KMS-11 (cell line): Measurements from ENCODE around the gene IMMP2L.

Source experiments
- H2AFZ ChIP-seq: fragments of 200-600 bp; sonication (generic); 2 replicates; pipeline ENCODE4 v1.6.1; 2016; ENCODE audit warnings: antibody characterized with exemption, mixed run types, low read depth
- H3K27ac ChIP-seq: fragments of 200-600 bp; sonication (generic); 2 replicates; pipeline ENCODE4 v1.6.1; 2016; ENCODE audit warnings: mild to moderate bottlenecking, mixed run types
- H3K27me3 ChIP-seq: fragments of 200-600 bp; sonication (generic); 2 replicates; pipeline ENCODE4 v1.6.1; 2017; ENCODE audit warnings: mild to moderate bottlenecking, low read depth, mixed run types, moderate library complexity; ENCODE audit not compliant: insufficient read depth
- H3K36me3 ChIP-seq: fragments of 200-600 bp; sonication (generic); 2 replicates; pipeline ENCODE4 v1.6.1; 2017; ENCODE audit warnings: mild to moderate bottlenecking, mixed run types; ENCODE audit not compliant: insufficient read depth
- H3K4me1 ChIP-seq: fragments of 200-600 bp; sonication (generic); 2 replicates; pipeline ENCODE4 v1.6.1; 2016; ENCODE audit warnings: mild to moderate bottlenecking, low read depth, mixed run types; ENCODE audit not compliant: poor library complexity, severe bottlenecking
- H3K4me2 ChIP-seq: fragments of 200-600 bp; sonication (generic); 2 replicates; pipeline ENCODE4 v1.7.0; 2016; ENCODE audit warnings: mild to moderate bottlenecking, mixed run types
- H3K4me3 ChIP-seq: fragments of 200-600 bp; sonication (generic); IDR thresholded peaks from 2 replicates; pipeline ENCODE4 v1.6.1; 2017; ENCODE audit warnings: low read depth, low read length, mixed read lengths; ENCODE audit not compliant: insufficient read depth
- H3K79me2 ChIP-seq: fragments of 200-600 bp; sonication (generic); 2 replicates; pipeline ENCODE4 v1.6.1; 2016; ENCODE audit warnings: low read depth, mixed run types; ENCODE audit not compliant: insufficient read depth
- H3K9ac ChIP-seq: fragments of 200-600 bp; sonication (generic); 2 replicates; pipeline ENCODE4 v1.6.1; 2016; ENCODE audit warnings: mild to moderate bottlenecking, mixed run types
- H4K20me1 ChIP-seq: fragments of 200-600 bp; sonication (generic); 2 replicates; pipeline ENCODE4 v1.6.1; 2016; ENCODE audit warnings: mild to moderate bottlenecking, mixed run types; ENCODE audit not compliant: insufficient read depth
- TF ChIP-seq, protein P1 (sequence below): fragments of 200-600 bp; sonication (generic); conservative IDR thresholded peaks from 2 replicates; pipeline ENCODE4 v1.6.1; 2017; ENCODE audit warnings: low read depth, mild to moderate bottlenecking, antibody characterized with exemption, low read length, moderate library complexity, mixed read lengths

The IMMP2L gene

GRCh38 chr7:110720626-110721025 lies 841.7 kb downstream of the IMMP2L start:
- no peak overlapping the region for H3K4me2 ChIP-seq
- H2AFZ ChIP-seq: no peak overlapping the region
- H3K36me3 ChIP-seq: no peaks in the 10 kb centered on the region
- H3K27ac ChIP-seq: no peak overlapping the region
- H3K9ac ChIP-seq: no peak overlapping the region
- H3K4me3 ChIP-seq: no peak overlapping the region
- H3K4me1 ChIP-seq: no peaks in the 10 kb centered on the region
- TF ChIP-seq, protein P1, sequence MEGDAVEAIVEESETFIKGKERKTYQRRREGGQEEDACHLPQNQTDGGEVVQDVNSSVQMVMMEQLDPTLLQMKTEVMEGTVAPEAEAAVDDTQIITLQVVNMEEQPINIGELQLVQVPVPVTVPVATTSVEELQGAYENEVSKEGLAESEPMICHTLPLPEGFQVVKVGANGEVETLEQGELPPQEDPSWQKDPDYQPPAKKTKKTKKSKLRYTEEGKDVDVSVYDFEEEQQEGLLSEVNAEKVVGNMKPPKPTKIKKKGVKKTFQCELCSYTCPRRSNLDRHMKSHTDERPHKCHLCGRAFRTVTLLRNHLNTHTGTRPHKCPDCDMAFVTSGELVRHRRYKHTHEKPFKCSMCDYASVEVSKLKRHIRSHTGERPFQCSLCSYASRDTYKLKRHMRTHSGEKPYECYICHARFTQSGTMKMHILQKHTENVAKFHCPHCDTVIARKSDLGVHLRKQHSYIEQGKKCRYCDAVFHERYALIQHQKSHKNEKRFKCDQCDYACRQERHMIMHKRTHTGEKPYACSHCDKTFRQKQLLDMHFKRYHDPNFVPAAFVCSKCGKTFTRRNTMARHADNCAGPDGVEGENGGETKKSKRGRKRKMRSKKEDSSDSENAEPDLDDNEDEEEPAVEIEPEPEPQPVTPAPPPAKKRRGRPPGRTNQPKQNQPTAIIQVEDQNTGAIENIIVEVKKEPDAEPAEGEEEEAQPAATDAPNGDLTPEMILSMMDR: no peak
- H3K79me2 ChIP-seq: no peaks in the 10 kb centered on the region
- H3K27me3 ChIP-seq: no peaks in the 10 kb centered on the region
- no peaks in the 10 kb centered on the region for H4K20me1 ChIP-seq

DNA sequence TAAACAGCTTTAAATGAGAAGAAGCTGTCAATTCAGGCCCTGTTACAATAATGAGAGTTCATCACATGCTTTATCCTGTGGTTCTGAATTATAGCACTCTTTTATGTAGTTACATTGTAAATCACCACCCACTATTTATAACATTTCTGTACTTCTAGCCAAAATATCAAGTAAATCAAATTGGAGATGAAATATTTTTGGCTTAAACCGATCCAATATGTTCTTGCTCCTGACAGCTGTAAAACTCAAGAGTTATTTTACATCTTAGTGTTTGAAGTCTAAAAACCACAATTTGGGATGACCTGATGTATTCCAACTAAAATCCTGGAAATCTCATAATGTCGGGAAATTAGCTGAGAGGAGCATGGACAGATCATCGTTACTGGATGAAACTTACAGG lies 842.6 kb downstream of the IMMP2L start:
- no peak overlapping the region for H3K9ac ChIP-seq
- H3K4me2 ChIP-seq: no peak overlapping the region
- TF ChIP-seq, protein P1: no peak
- no peak overlapping the region for H3K27ac ChIP-seq
- no peak overlapping the region for H2AFZ ChIP-seq
- H3K4me3 ChIP-seq: no peak overlapping the region
- no peaks in the 10 kb centered on the region for H3K36me3 ChIP-seq
- H3K79me2 ChIP-seq: no peaks in the 10 kb centered on the region
- no peaks in the 10 kb centered on the region for H4K20me1 ChIP-seq
- no peaks in the 10 kb centered on the region for H3K4me1 ChIP-seq
- no peaks in the 10 kb centered on the region for H3K27me3 ChIP-seq

- Histone ChIP-seq H3K4me3 (no peak overlapping the region), H3K79me2 (no peaks in the 10 kb centered on the region), H3K27me3 (no peaks in the 10 kb centered on the region), H2AFZ (no peak overlapping the region), H3K4me2 (no peak overlapping the region), H3K9ac (no peak overlapping the region), H4K20me1 (no peaks in the 10 kb centered on the region), H3K4me1 (no peaks in the 10 kb centered on the region), H3K36me3 (no peaks in the 10 kb centered on the region), H3K27ac (no peak overlapping the region)
- TF ChIP-seq, protein P1: no peak
These were observed 843.6 kb downstream of the IMMP2L start for GRCh38 chr7:110718503-110719205.

DNA sequence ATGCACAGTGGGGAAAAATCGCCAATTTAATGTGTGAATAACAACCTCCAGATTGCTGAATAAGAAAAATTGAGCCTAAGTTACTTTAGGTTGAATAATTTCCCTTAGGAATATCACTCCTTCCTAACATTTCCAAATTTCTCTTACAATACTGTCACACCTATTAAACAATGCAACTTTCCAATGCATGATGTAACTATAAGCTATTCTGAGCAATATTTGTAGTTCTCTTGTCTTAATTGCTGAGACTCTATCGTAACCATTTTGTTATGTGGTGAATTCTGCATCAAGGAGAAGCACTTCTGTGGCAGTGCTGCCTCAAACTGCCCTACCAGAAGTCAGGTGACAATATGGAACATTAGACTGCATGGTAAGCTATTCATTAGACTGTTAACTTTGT lies 858.1 kb downstream of the IMMP2L start:
- Histone ChIP-seq H3K36me3 (no peaks in the 10 kb centered on the region), H3K27ac (no peak overlapping the region), H4K20me1 (no peaks in the 10 kb centered on the region), H3K4me1 (no peaks in the 10 kb centered on the region), H2AFZ (no peak overlapping the region), H3K79me2 (no peaks in the 10 kb centered on the region), H3K4me2 (no peak overlapping the region), H3K9ac (no peak overlapping the region), H3K27me3 (no peaks in the 10 kb centered on the region), H3K4me3 (no peak overlapping the region)
- TF ChIP-seq, protein P1: no peak
